ENCODE results near the gene NFIA.

DNA sequence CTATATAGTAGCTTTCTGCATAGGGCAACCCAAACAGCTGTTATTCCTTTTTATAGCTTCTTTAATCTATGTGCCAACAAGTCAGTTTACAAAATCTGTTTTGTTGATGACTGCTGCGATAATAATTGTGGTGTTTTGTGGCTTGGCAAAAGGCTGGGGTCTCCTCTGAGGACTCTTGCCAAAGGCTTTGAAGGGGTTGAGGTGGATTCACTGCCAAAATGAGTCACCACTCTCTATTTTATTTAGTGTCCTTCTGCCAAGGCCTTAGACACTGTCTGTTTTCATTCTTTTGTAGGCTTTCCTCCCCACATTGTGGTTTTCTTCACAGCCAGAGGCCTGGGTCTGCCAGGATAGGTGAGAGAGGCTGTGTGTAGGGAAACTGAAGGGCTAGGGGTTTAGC lies 161.8 kb downstream of the NFIA start:
- TF ChIP-seq POLR2A (IDR thresholded peaks at IDR 0.05) (no peak), POLR2AphosphoS5 (IDR thresholded peaks at IDR 0.05) (no peak)
- TF ChIP-seq, protein P1, sequence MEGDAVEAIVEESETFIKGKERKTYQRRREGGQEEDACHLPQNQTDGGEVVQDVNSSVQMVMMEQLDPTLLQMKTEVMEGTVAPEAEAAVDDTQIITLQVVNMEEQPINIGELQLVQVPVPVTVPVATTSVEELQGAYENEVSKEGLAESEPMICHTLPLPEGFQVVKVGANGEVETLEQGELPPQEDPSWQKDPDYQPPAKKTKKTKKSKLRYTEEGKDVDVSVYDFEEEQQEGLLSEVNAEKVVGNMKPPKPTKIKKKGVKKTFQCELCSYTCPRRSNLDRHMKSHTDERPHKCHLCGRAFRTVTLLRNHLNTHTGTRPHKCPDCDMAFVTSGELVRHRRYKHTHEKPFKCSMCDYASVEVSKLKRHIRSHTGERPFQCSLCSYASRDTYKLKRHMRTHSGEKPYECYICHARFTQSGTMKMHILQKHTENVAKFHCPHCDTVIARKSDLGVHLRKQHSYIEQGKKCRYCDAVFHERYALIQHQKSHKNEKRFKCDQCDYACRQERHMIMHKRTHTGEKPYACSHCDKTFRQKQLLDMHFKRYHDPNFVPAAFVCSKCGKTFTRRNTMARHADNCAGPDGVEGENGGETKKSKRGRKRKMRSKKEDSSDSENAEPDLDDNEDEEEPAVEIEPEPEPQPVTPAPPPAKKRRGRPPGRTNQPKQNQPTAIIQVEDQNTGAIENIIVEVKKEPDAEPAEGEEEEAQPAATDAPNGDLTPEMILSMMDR (IDR thresholded peaks at IDR 0.05) = no peak

Measured in upper lobe of left lung (tissue), 4 donors.